ENCODE results near the gene HKDC1. TPM values are rescaled to one million over a fixed set of nuclear protein-coding genes. Genes with fewer than 3 reads are reported as not detected.

HKDC1 gene
- polyA plus RNA-seq, 1 of the 3 experiments (the other 2 are of a cell fraction): 0.10 TPM

DNA sequence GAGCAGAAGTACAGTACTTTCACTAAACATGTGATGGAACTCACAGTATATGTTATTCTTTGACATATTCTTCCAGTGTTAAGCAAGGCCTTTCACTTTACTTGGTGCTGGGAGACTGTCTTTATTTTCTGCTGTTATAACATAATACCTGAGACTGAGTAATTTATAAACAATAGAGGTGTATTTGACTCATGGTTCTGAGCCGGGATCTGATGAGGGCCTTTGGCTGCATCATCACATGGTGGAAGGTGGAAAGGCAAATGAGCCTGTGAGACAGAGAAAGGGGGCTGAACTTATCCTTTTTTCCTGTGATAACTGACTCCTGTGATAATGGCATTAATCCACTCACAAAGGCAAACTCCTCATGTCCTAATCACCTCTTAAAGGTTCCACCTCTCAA, 38.7 kb upstream of the HKDC1 start:
- H3K9me2 ChIP-seq: no peaks in the 10 kb centered on the region
- no peaks in the 10 kb centered on the region for H3K27me3 ChIP-seq (ENCODE audit: insufficient read depth)
- no peak overlapping the region for H3K27ac ChIP-seq (ENCODE audit: low read depth in 2 of 2, low read length in 1 of 2)
- H3K79me2 ChIP-seq (ENCODE audit: insufficient read depth): peaks cover 61% of the 10 kb centered on the region
- peak overlapping the region; percentile 91 for H3K9ac ChIP-seq
- 47% methylated on average over 1 of the region's 1 CpG for WGBS (ENCODE audit: low lambda C conversion rate)
- H2AFZ ChIP-seq (ENCODE audit: low read depth): no peak overlapping the region
- peaks cover 0 to 9% of the 10 kb centered on the region in 2 experiments; a peak in 2 of 4 replicates for H3K4me1 ChIP-seq (ENCODE audit: control insufficient read depth in 1 of 2, insufficient read depth in 2 of 2, low read depth in 1 of 2, low read length in 1 of 2)
- peak overlapping the region; percentile 82 for H3K4me2 ChIP-seq
- H3F3A ChIP-seq (replicated peaks; ENCODE audit: insufficient read depth): no peaks in the 10 kb centered on the region
- H4K20me1 ChIP-seq (ENCODE audit: insufficient read depth): no peaks in the 10 kb centered on the region
- TF ChIP-seq TCF12 (IDR thresholded peaks at IDR 0.05): no peak
- H3K36me3 ChIP-seq (replicated peaks in 1 of 2; ENCODE audit: control insufficient read depth in 1 of 2, insufficient read depth in 2 of 2, low read length in 1 of 2): peaks cover 7 to 10% of the 10 kb centered on the region in 2 experiments
- peak overlapping the region; percentile 84 to 95 for H3K4me3 ChIP-seq (ENCODE audit: low read depth in 2 of 2, low read length in 1 of 2)
- no peaks in the 10 kb centered on the region for H3K9me3 ChIP-seq
- ChIA-PET POLR2A (no interaction called here), CTCF (no interaction called here)
- no peak for DNase-seq

- Histone ChIP-seq H3K79me2 (ENCODE audit: insufficient read depth) (peaks cover 67% of the 10 kb centered on the region), H3K9me3 (no peaks in the 10 kb centered on the region), H3K4me1 (ENCODE audit: control insufficient read depth in 1 of 2, insufficient read depth in 2 of 2, low read depth in 1 of 2, low read length in 1 of 2) (peaks cover 0 to 9% of the 10 kb centered on the region in 2 experiments; a peak in 2 of 4 replicates), H2AFZ (ENCODE audit: low read depth) (no peak overlapping the region), H3K36me3 (replicated peaks in 1 of 2; ENCODE audit: control insufficient read depth in 1 of 2, insufficient read depth in 2 of 2, low read length in 1 of 2) (peaks cover 10 to 16% of the 10 kb centered on the region in 2 experiments), H3K9me2 (no peaks in the 10 kb centered on the region), H3K9ac (no peak overlapping the region), H3K4me3 (ENCODE audit: low read depth in 2 of 2, low read length in 1 of 2) (no peak overlapping the region), H4K20me1 (ENCODE audit: insufficient read depth) (no peaks in the 10 kb centered on the region), H3F3A (replicated peaks; ENCODE audit: insufficient read depth) (no peaks in the 10 kb centered on the region), H3K4me2 (no peak overlapping the region), H3K27me3 (ENCODE audit: insufficient read depth) (no peaks in the 10 kb centered on the region), H3K27ac (ENCODE audit: low read depth in 2 of 2, low read length in 1 of 2) (no peak overlapping the region)
- TF ChIP-seq GATA2 (CRISPR knock-in tag; IDR thresholded peaks at IDR 0.05) (no peak), FOXJ3 (CRISPR knock-in tag; IDR thresholded peaks at IDR 0.05) (no peak), SIN3A (IDR thresholded peaks at IDR 0.05; ENCODE audit: borderline replicate concordance, low read depth, low read length) (no peak), ELF1 (IDR thresholded peaks at IDR 0.05) (no peak), POLR2AphosphoS5 (IDR thresholded peaks at IDR 0.05; ENCODE audit: low read depth, low read length) (no peak), USF1 (IDR thresholded peaks at IDR 0.05; ENCODE audit: borderline replicate concordance, low read depth) (no peak), YY1 (IDR thresholded peaks at IDR 0.05; ENCODE audit: low read depth) (no peak), CHD2 (IDR thresholded peaks at IDR 0.05; ENCODE audit: low read length, partially characterized antibody) (no peak), RFX5 (IDR thresholded peaks at IDR 0.05; ENCODE audit: low read length) (no peak), RAD21 (IDR thresholded peaks at IDR 0.05; ENCODE audit: low read length) (no peak), GABPA (IDR thresholded peaks at IDR 0.05; ENCODE audit: low read depth) (no peak)
- TF ChIP-seq, protein P1, sequence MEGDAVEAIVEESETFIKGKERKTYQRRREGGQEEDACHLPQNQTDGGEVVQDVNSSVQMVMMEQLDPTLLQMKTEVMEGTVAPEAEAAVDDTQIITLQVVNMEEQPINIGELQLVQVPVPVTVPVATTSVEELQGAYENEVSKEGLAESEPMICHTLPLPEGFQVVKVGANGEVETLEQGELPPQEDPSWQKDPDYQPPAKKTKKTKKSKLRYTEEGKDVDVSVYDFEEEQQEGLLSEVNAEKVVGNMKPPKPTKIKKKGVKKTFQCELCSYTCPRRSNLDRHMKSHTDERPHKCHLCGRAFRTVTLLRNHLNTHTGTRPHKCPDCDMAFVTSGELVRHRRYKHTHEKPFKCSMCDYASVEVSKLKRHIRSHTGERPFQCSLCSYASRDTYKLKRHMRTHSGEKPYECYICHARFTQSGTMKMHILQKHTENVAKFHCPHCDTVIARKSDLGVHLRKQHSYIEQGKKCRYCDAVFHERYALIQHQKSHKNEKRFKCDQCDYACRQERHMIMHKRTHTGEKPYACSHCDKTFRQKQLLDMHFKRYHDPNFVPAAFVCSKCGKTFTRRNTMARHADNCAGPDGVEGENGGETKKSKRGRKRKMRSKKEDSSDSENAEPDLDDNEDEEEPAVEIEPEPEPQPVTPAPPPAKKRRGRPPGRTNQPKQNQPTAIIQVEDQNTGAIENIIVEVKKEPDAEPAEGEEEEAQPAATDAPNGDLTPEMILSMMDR (IDR thresholded peaks at IDR 0.05): no peak
- ChIA-PET POLR2A (no interaction called here), CTCF (no interaction called here)
- WGBS (ENCODE audit: low lambda C conversion rate): 98% methylated on average over 4 of the region's 4 CpGs
- DNase-seq: no peak
Observed at GRCh38 chr10:69182005-69182404, 38.1 kb upstream of the HKDC1 start.

Measured in SK-N-SH (cell line).